Ishikawa (cell line): ENCODE measurements around the gene AP3B1.

ENCODE experiments used
- FOXM1 ChIP-seq: IDR thresholded peaks from 2 replicates; pipeline ENCODE4 v1.6.1; 2012; ENCODE audit warnings: low read depth, borderline replicate concordance
- TAF1 ChIP-seq: IDR thresholded peaks from 2 replicates; pipeline ENCODE4 v1.6.1; 2012; ENCODE audit warnings: low read depth, mild to moderate bottlenecking
- TEAD4 ChIP-seq: IDR thresholded peaks from 2 replicates; pipeline ENCODE4 v1.6.1; 2012
- YY1 ChIP-seq: IDR thresholded peaks from 2 replicates; pipeline ENCODE4 v1.6.1; 2012; ENCODE audit warnings: low read depth
- TF ChIP-seq, protein P1 (sequence below): IDR thresholded peaks from 2 replicates; pipeline ENCODE4 v1.6.1; 2012

DNA sequence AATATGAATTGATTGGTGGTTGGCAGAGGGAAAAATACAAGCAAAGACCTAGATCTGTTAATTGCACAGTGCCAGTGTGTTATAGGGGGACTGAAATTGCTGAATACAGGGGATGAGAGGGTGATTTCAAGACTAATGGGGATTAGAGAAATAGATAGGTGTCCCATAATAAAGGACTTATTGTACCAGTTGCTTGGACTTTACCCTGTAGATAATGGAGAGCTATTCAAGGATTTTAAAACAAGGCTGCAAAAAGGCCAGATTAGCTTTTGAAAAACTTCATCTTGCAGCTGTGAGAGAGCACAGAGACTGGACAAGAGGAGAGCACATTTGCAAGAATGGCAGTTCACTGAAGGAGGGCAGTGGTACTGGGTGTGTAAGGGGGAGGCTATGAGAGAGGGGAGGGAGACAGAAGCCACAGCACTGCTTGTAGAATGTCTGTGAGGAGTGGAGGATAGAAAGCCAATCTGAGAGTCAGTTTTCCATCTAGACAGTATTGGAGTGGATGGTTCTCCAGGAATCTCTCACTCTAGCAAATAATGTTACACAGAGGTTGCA, 37.1 kb upstream of the AP3B1 start:
- TF ChIP-seq TEAD4 (no peak), FOXM1 (no peak), TAF1 (no peak), YY1 (no peak)
- TF ChIP-seq, protein P1, sequence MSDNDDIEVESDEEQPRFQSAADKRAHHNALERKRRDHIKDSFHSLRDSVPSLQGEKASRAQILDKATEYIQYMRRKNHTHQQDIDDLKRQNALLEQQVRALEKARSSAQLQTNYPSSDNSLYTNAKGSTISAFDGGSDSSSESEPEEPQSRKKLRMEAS = no peak
